Tibial nerve (tissue), 3 donors: ENCODE data around the gene IL20.

Experiments
- POLR2A ChIP-seq, 2 donors: fragments of 450-650 bp; IDR thresholded peaks; one replicate each; pipeline ENCODE4 v1.6.1; 2017; ENCODE audit warnings: antibody characterized with exemption in 2 of 2, mild to moderate bottlenecking in 2 of 2, moderate library complexity in 2 of 2
- TF ChIP-seq, protein P1 (sequence below), 5 experiments: fragments of 200-600 bp in 3 of 5; fragments of 450-650 bp in 2 of 5; sonication (generic) in 3 of 5; IDR thresholded peaks; one replicate each; pipeline ENCODE4 v1.5.1; 2016 to 2019; ENCODE audit warnings: antibody characterized with exemption in 5 of 5, mild to moderate bottlenecking in 3 of 5, moderate library complexity in 2 of 5

DNA sequence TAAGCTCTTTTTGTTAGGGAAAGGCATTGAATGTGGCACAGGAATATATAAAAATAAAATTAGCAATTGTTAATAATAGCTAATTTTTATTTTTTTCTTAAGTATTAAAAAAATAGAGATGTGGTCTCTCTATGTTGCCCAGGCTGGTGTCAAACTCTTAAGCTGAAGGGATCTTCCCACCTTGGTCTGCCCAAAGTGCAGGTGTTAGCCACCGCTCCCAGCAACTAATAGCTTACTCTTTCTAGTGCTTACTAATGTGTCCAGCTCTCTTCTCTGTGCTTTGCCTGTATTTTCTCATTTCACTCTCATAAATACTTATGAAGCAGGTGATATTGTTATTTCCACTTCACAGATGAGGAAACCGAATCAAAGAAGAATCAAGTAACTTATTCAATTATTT, 18.5 kb downstream of the IL20 start:
- TF ChIP-seq, protein P1, sequence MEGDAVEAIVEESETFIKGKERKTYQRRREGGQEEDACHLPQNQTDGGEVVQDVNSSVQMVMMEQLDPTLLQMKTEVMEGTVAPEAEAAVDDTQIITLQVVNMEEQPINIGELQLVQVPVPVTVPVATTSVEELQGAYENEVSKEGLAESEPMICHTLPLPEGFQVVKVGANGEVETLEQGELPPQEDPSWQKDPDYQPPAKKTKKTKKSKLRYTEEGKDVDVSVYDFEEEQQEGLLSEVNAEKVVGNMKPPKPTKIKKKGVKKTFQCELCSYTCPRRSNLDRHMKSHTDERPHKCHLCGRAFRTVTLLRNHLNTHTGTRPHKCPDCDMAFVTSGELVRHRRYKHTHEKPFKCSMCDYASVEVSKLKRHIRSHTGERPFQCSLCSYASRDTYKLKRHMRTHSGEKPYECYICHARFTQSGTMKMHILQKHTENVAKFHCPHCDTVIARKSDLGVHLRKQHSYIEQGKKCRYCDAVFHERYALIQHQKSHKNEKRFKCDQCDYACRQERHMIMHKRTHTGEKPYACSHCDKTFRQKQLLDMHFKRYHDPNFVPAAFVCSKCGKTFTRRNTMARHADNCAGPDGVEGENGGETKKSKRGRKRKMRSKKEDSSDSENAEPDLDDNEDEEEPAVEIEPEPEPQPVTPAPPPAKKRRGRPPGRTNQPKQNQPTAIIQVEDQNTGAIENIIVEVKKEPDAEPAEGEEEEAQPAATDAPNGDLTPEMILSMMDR (IDR thresholded peaks at IDR 0.05), result no peak
- no peak for TF ChIP-seq POLR2A (IDR thresholded peaks at IDR 0.05)
